Measurements from ENCODE around the gene TOM1L2. TPM values are rescaled to one million over a fixed set of nuclear protein-coding genes. Genes with fewer than 3 reads are reported as not detected.
A peak's percentile ranks its signal among the peaks of the same experiment; 100 is the strongest.

Gene TOM1L2
- total RNA-seq, 1 experiment from 2014 or later: 35.5 TPM

DNA sequence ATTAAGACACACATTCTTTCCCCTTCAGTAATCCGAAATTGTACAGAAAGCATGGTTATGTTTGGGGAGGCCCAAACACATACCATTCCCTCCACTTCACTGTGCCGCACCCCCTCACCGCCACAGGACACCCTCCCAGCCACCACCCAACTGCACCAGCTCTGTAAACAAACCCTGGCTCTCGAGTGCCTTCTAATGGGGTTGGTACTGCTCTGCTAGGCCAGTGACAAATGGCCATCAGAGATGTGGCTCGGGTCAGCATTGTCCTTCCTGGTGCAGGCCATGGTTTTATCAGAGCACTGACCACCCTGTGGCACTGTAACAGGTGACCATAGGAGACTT is 111.5 kb downstream of the TOM1L2 start:
- no peaks in the 10 kb centered on the region for H3K9me3 Mint-ChIP-seq (ENCODE audit: unreplicated experiment)
- intact Hi-C loops (cut with micrococcal nuclease; ENCODE audit: unreplicated experiment): loop anchor here (1.0 kb wide), 2 partner anchors 48 to 179 kb away; partner anchors contain the start of gene RAI1
- H3K4me1 Mint-ChIP-seq (ENCODE audit: low read depth, unreplicated experiment): peaks cover 6% of the 10 kb centered on the region
- Histone ChIP-seq H3K36me3 (ENCODE audit: control insufficient read depth, insufficient read depth, low read length) (no peaks in the 10 kb centered on the region), H3K9me3 (no peaks in the 10 kb centered on the region), H3K4me1 (no peaks in the 10 kb centered on the region), H3K27me3 (replicated peaks; ENCODE audit: control insufficient read depth, insufficient read depth, low read length) (no peaks in the 10 kb centered on the region), H3K4me3 (ENCODE audit: low read depth, low read length) (no peak overlapping the region)
- H3K27ac Mint-ChIP-seq (ENCODE audit: unreplicated experiment): no peak overlapping the region
- DNase-seq: no peak
- no peaks in the 10 kb centered on the region for H3K27me3 Mint-ChIP-seq (ENCODE audit: insufficient read depth, unreplicated experiment)
- H3K4me3 Mint-ChIP-seq (ENCODE audit: unreplicated experiment): no peak overlapping the region
- ChIA-PET POLR2A (interaction anchor here (0.5 kb wide), 1 partner anchor 165 kb away, joined by 3 read pairs; no protein-coding TSS in a partner anchor), CTCF (interaction anchor here (0.6 to 2.6 kb wide), 6 partner anchors 20 to 173 kb away, joined by 3 to 22 read pairs (median 4); no protein-coding TSS in a partner anchor)
- peaks cover 6% of the 10 kb centered on the region for H3K36me3 Mint-ChIP-seq (ENCODE audit: insufficient read depth, unreplicated experiment)
- BruUV-seq (replicated peaks): no TSS peak
- TF ChIP-seq, protein P1, sequence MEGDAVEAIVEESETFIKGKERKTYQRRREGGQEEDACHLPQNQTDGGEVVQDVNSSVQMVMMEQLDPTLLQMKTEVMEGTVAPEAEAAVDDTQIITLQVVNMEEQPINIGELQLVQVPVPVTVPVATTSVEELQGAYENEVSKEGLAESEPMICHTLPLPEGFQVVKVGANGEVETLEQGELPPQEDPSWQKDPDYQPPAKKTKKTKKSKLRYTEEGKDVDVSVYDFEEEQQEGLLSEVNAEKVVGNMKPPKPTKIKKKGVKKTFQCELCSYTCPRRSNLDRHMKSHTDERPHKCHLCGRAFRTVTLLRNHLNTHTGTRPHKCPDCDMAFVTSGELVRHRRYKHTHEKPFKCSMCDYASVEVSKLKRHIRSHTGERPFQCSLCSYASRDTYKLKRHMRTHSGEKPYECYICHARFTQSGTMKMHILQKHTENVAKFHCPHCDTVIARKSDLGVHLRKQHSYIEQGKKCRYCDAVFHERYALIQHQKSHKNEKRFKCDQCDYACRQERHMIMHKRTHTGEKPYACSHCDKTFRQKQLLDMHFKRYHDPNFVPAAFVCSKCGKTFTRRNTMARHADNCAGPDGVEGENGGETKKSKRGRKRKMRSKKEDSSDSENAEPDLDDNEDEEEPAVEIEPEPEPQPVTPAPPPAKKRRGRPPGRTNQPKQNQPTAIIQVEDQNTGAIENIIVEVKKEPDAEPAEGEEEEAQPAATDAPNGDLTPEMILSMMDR (IDR thresholded peaks at IDR 0.05; ENCODE audit: insufficient read depth in 1 of 2, low read depth in 1 of 2, low read length in 1 of 2, severe bottlenecking in 1 of 2, unreplicated experiment in 1 of 2): no peak

DNA sequence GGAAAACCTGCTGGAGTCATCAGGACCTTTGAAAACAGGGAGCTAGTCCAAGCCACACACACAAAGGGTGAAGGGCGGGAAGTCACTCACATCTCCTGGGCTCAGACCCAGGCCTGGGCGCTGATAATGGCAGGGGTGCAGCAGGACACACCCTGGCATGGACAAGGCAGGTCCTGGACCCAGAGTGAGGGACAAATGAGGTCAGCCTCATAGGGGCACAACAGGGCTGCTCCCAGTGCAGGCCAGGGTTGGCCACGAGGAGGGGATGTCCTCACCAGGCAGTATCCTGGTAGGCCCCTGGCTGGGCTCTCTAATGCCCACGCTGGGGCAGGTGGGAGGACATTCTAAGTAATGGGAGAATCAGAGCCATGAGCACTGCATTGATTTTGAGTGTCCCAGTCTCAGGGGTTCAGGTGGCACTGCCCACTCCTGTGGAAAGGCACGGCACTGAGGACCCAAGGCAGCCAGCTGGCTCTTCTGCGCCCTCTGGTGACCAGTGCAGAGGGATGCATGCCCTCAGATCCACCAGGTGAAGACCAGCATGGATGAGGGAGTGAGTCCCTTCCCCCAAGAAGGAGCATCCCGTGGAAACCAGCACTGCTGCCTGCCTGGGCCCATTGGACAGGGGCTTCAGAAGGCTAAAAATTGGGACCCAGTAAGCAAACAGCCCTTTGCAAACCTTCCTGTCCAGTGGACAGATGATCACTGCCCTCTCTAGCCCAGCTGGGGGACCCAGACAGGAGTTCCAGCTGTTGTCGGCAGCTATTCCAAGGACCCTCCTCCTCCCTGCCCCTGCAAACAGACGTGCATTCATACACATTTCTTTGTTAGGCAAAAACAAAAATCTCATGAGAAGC is 112.1 kb downstream of the TOM1L2 start:
- Mint-ChIP-seq H3K27me3 (ENCODE audit: insufficient read depth, unreplicated experiment) (no peaks in the 10 kb centered on the region), H3K4me3 (ENCODE audit: unreplicated experiment) (no peak overlapping the region), H3K36me3 (ENCODE audit: insufficient read depth, unreplicated experiment) (peaks cover 6% of the 10 kb centered on the region), H3K4me1 (ENCODE audit: low read depth, unreplicated experiment) (peaks cover 6% of the 10 kb centered on the region), H3K9me3 (ENCODE audit: unreplicated experiment) (no peaks in the 10 kb centered on the region), H3K27ac (ENCODE audit: unreplicated experiment) (no peak overlapping the region)
- H3K36me3 ChIP-seq (ENCODE audit: control insufficient read depth, insufficient read depth, low read length): no peaks in the 10 kb centered on the region
- CTCF ChIA-PET: interaction anchor here (0.6 to 2.6 kb wide), 6 partner anchors 19 to 173 kb away, joined by 3 to 22 read pairs (median 4); no protein-coding TSS in a partner anchor
- H3K9me3 ChIP-seq: no peaks in the 10 kb centered on the region
- TF ChIP-seq, protein P1 (IDR thresholded peaks at IDR 0.05; ENCODE audit: insufficient read depth in 1 of 2, low read depth in 1 of 2, low read length in 1 of 2, severe bottlenecking in 1 of 2, unreplicated experiment in 1 of 2): peak; percentile 98
- peaks cover 3% of the 10 kb centered on the region; the same call in 1 of the 2 replicates for H3K4me1 ChIP-seq
- POLR2A ChIA-PET: interaction anchor here (0.5 to 0.6 kb wide), 2 partner anchors 24 to 165 kb away, joined by 3 read pairs; no protein-coding TSS in a partner anchor
- no TSS peak for BruUV-seq (replicated peaks)
- intact Hi-C loops (cut with micrococcal nuclease; ENCODE audit: unreplicated experiment): loop anchor here (1.0 to 10.0 kb wide), 3 partner anchors 48 to 179 kb away; partner anchors contain the start of gene RAI1
- DNase-seq: peak; percentile 70 to 78
- no peak overlapping the region for H3K4me3 ChIP-seq (ENCODE audit: low read depth, low read length)
- no peaks in the 10 kb centered on the region for H3K27me3 ChIP-seq (replicated peaks; ENCODE audit: control insufficient read depth, insufficient read depth, low read length)

DNA sequence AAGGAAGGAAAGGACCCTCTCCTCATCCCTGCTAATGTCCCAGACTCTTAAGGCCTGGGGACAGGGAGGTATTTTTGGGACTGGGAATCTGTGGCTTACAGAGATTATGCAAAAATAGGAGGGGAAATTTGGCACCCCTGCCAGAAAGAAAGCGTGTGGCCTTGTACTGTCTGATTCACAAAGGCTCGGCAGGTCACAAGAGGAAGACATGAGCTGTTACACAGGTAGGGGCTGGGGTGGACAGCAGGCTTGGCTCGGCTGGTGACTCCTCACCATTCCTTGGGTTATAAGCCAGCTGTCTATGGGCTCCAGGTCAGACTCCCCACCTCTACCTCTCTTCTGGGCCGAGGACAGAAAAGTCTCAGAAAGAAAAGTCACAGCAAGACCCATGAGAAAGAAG is 114.7 kb downstream of the TOM1L2 start:
- POLR2A ChIA-PET: no interaction called here
- peaks cover 12% of the 10 kb centered on the region for H3K4me1 Mint-ChIP-seq (ENCODE audit: low read depth, unreplicated experiment)
- TF ChIP-seq, protein P1 (IDR thresholded peaks at IDR 0.05; ENCODE audit: insufficient read depth in 1 of 2, low read depth in 1 of 2, low read length in 1 of 2, severe bottlenecking in 1 of 2, unreplicated experiment in 1 of 2): no peak
- Histone ChIP-seq H3K27me3 (replicated peaks; ENCODE audit: control insufficient read depth, insufficient read depth, low read length) (no peaks in the 10 kb centered on the region), H3K4me3 (ENCODE audit: low read depth, low read length) (no peak overlapping the region), H3K36me3 (ENCODE audit: control insufficient read depth, insufficient read depth, low read length) (no peaks in the 10 kb centered on the region), H3K9me3 (no peaks in the 10 kb centered on the region), H3K4me1 (peaks cover 11% of the 10 kb centered on the region; the same call in 1 of the 2 replicates)
- BruUV-seq (replicated peaks): no TSS peak
- H3K4me3 Mint-ChIP-seq (ENCODE audit: unreplicated experiment): no peak overlapping the region
- intact Hi-C loops (cut with micrococcal nuclease; ENCODE audit: unreplicated experiment): loop anchor here (10.0 kb wide), 1 partner anchor 133 kb away; no protein-coding TSS in a partner anchor
- no peak overlapping the region for H3K27ac Mint-ChIP-seq (ENCODE audit: unreplicated experiment)
- CTCF ChIA-PET: interaction anchor here (1.1 kb wide), 1 partner anchor 39 kb away, joined by 3 read pairs; no protein-coding TSS in a partner anchor
- no peaks in the 10 kb centered on the region for H3K27me3 Mint-ChIP-seq (ENCODE audit: insufficient read depth, unreplicated experiment)
- no peaks in the 10 kb centered on the region for H3K36me3 Mint-ChIP-seq (ENCODE audit: insufficient read depth, unreplicated experiment)
- DNase-seq: no peak
- no peaks in the 10 kb centered on the region for H3K9me3 Mint-ChIP-seq (ENCODE audit: unreplicated experiment)
